HG02610 (cell line): ENCODE measurements around the gene C16orf95.
A peak's percentile ranks its signal among the peaks of the same experiment; 100 is the strongest.

ENCODE experiments used
- ATAC-seq: cut with Tn5 transposase; IDR thresholded peaks from one replicate; pipeline ENCODE4 v1.9.1; 2021; ENCODE audit warnings: mild to moderate bottlenecking, moderate library complexity; ENCODE audit not compliant: unreplicated experiment

The C16orf95 gene

GRCh38 chr16:87319997-87320491 is 2.9 kb upstream of the C16orf95 start:
- no peak for ATAC-seq

- ATAC-seq, result no peak
Measured at GRCh38 chr16:87319011-87319410, 1.8 kb upstream of the C16orf95 start.

GRCh38 chr16:87317750-87318644 is 805 bp upstream of the C16orf95 start:
- peak; percentile 11 for ATAC-seq

- no peak for ATAC-seq
Measured at GRCh38 chr16:87316450-87316922, 706 bp downstream of the C16orf95 start.

GRCh38 chr16:87314990-87315420 is 2.2 kb downstream of the C16orf95 start:
- no peak for ATAC-seq

- ATAC-seq, result no peak
Measured at GRCh38 chr16:87312008-87312407, 5.2 kb downstream of the C16orf95 start.

- ATAC-seq, result no peak
Measured at GRCh38 chr16:87311387-87311786, 5.8 kb downstream of the C16orf95 start.

- no peak for ATAC-seq
Measured at GRCh38 chr16:87310610-87311009, 6.6 kb downstream of the C16orf95 start.

GRCh38 chr16:87309620-87310525 is 7.3 kb downstream of the C16orf95 start:
- no peak for ATAC-seq

GRCh38 chr16:87308826-87309225 is 8.4 kb downstream of the C16orf95 start:
- ATAC-seq, result no peak

GRCh38 chr16:87306516-87306915 is 10.7 kb downstream of the C16orf95 start:
- no peak for ATAC-seq

GRCh38 chr16:87305505-87306391 is 11.4 kb downstream of the C16orf95 start:
- ATAC-seq, result no peak

- no peak for ATAC-seq
Measured at GRCh38 chr16:87304951-87305350, 12.2 kb downstream of the C16orf95 start.

- ATAC-seq, result no peak
Measured at GRCh38 chr16:87303962-87304521, 13.2 kb downstream of the C16orf95 start.

GRCh38 chr16:87303431-87303930 is 13.7 kb downstream of the C16orf95 start:
- no peak for ATAC-seq

GRCh38 chr16:87298857-87299465 is 18.2 kb downstream of the C16orf95 start:
- no peak for ATAC-seq

- ATAC-seq, result no peak
Measured at GRCh38 chr16:87297918-87298631, 19.1 kb downstream of the C16orf95 start.

- ATAC-seq, result no peak
Measured at GRCh38 chr16:87297407-87297806, 19.8 kb downstream of the C16orf95 start.
